Parathyroid adenoma (tissue), 2 donors: ENCODE data around the gene IMMP2L.
"Not testable (repeated sequence)": the region's sequence is repeated elsewhere in the genome, so short reads cannot be mapped to it uniquely, and the experiment has no call there.

Source experiments
- H2AFZ ChIP-seq: fragments of 300-600 bp; sonication (generic); one replicate; pipeline ENCODE4 v1.7.0; 2017; ENCODE audit warnings: antibody characterized with exemption, mild to moderate bottlenecking
- H3K27ac ChIP-seq: fragments of 300-600 bp; sonication (generic); one replicate; pipeline ENCODE4 v1.7.0; 2017
- H3K27me3 ChIP-seq: fragments of 300-600 bp; sonication (generic); one replicate; pipeline ENCODE4 v1.7.0; 2017; ENCODE audit warnings: low read length; ENCODE audit not compliant: control insufficient read depth, insufficient read depth
- H3K36me3 ChIP-seq: fragments of 300-600 bp; sonication (generic); one replicate; pipeline ENCODE4 v1.7.0; 2017; ENCODE audit warnings: low read length; ENCODE audit not compliant: control insufficient read depth, insufficient read depth
- H3K4me1 ChIP-seq: fragments of 300-600 bp; sonication (generic); one replicate; pipeline ENCODE4 v1.7.0; 2017; ENCODE audit warnings: control low read depth
- H3K4me2 ChIP-seq: fragments of 300-600 bp; sonication (generic); one replicate; pipeline ENCODE4 v1.7.0; 2017; ENCODE audit warnings: low read length
- H3K4me3 ChIP-seq: fragments of 300-600 bp; sonication (generic); one replicate; pipeline ENCODE4 v1.7.0; 2017; ENCODE audit warnings: low read depth, low read length
- H3K79me2 ChIP-seq: fragments of 300-600 bp; sonication (generic); one replicate; pipeline ENCODE4 v1.7.0; 2017; ENCODE audit warnings: control low read depth
- H3K9ac ChIP-seq: fragments of 300-600 bp; sonication (generic); one replicate; pipeline ENCODE4 v1.7.0; 2017; ENCODE audit warnings: mild to moderate bottlenecking
- H3K9me3 ChIP-seq: fragments of 300-600 bp; sonication (generic); one replicate; pipeline ENCODE4 v1.7.0; 2017; ENCODE audit warnings: low read length; ENCODE audit not compliant: control insufficient read depth
- CTCF ChIP-seq: fragments of 300-600 bp; sonication (generic); IDR thresholded peaks from one replicate; pipeline ENCODE4 v1.7.0; 2017; ENCODE audit warnings: antibody characterized with exemption, mild to moderate bottlenecking
- donor health status: primary hyperparathyroidism.

Gene IMMP2L

GRCh38 chr7:110943701-110944345 is 618.5 kb downstream of the IMMP2L start:
- TF ChIP-seq CTCF: no peak
- Histone ChIP-seq H2AFZ (no peak overlapping the region), H3K27ac (no peak overlapping the region), H3K4me3 (no peak overlapping the region), H3K9ac (no peak overlapping the region), H3K4me2 (no peak overlapping the region), H3K36me3 (no peaks in the 10 kb centered on the region), H3K27me3 (no peaks in the 10 kb centered on the region), H3K4me1 (no peaks in the 10 kb centered on the region), H3K9me3 (no peaks in the 10 kb centered on the region), H3K79me2 (no peaks in the 10 kb centered on the region)

- H3K79me2 ChIP-seq: no peaks in the 10 kb centered on the region
- TF ChIP-seq CTCF: no peak
- no peaks in the 10 kb centered on the region for H3K27me3 ChIP-seq
- no peaks in the 10 kb centered on the region for H3K4me1 ChIP-seq
- H3K27ac ChIP-seq: no peak overlapping the region
- no peak overlapping the region for H3K9ac ChIP-seq
- H3K9me3 ChIP-seq: no peaks in the 10 kb centered on the region
- H3K36me3 ChIP-seq: no peaks in the 10 kb centered on the region
- no peak overlapping the region for H3K4me2 ChIP-seq
- H2AFZ ChIP-seq: no peak overlapping the region
- H3K4me3 ChIP-seq: no peak overlapping the region
These were observed 620.9 kb downstream of the IMMP2L start for GRCh38 chr7:110941385-110941784.

DNA sequence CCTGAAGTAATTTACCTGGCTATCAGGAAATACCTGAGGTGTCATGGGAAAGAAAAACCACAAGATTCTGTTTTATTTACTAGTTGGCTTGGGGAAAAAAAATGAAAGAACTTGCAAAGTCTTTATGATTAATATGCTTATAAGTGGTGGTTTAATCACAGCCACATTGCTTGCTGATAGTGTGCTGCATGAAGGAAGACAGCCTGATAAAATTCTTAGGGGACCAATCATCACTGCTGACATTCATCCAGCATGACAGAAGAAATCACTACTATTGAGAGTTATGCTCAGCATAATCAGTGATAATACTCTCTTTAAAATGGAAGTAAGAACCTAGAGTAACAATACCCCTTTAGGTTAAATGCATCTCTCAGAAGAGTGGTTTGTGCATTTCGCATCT is 621.5 kb downstream of the IMMP2L start:
- H3K36me3 ChIP-seq: no peaks in the 10 kb centered on the region
- H3K27ac ChIP-seq: no peak overlapping the region
- no peaks in the 10 kb centered on the region for H3K27me3 ChIP-seq
- H2AFZ ChIP-seq: no peak overlapping the region
- no peak for TF ChIP-seq CTCF
- no peak overlapping the region for H3K9ac ChIP-seq
- H3K79me2 ChIP-seq: no peaks in the 10 kb centered on the region
- H3K4me2 ChIP-seq: no peak overlapping the region
- no peak overlapping the region for H3K4me3 ChIP-seq
- no peaks in the 10 kb centered on the region for H3K4me1 ChIP-seq
- no peaks in the 10 kb centered on the region for H3K9me3 ChIP-seq

GRCh38 chr7:110938165-110938564 is 624.1 kb downstream of the IMMP2L start:
- Histone ChIP-seq H3K9ac (no peak overlapping the region), H3K9me3 (no peaks in the 10 kb centered on the region), H3K79me2 (no peaks in the 10 kb centered on the region), H3K4me2 (no peak overlapping the region), H3K36me3 (no peaks in the 10 kb centered on the region), H2AFZ (no peak overlapping the region), H3K4me3 (no peak overlapping the region), H3K27ac (no peak overlapping the region), H3K4me1 (no peaks in the 10 kb centered on the region), H3K27me3 (no peaks in the 10 kb centered on the region)
- no peak for TF ChIP-seq CTCF

DNA sequence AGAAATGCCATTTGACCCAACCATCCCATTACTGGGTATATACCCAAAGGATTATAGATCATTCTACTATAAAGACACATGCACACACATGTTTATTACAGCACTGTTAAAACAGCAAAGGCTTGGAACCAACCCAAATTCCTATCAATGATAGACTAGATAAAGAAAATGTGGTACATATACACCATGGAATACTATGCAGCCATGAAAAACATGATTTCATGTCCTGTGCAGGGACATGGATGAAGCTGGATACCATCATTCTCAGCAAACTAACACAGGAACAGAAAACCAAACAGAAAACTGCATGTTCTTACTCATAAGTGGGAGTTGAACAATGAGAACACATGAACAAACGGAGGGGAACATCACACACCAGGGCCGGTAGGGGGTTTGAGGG is 625.6 kb downstream of the IMMP2L start:
- H3K4me2 ChIP-seq, H3K27ac ChIP-seq, H3K27me3 ChIP-seq, H3K4me3 ChIP-seq, H3K36me3 ChIP-seq, H2AFZ ChIP-seq, H3K79me2 ChIP-seq, H3K4me1 ChIP-seq, H3K9ac ChIP-seq, H3K9me3 ChIP-seq: not testable (repeated sequence)
